ENCODE measurements around the gene COX5A.

The COX5A gene

DNA sequence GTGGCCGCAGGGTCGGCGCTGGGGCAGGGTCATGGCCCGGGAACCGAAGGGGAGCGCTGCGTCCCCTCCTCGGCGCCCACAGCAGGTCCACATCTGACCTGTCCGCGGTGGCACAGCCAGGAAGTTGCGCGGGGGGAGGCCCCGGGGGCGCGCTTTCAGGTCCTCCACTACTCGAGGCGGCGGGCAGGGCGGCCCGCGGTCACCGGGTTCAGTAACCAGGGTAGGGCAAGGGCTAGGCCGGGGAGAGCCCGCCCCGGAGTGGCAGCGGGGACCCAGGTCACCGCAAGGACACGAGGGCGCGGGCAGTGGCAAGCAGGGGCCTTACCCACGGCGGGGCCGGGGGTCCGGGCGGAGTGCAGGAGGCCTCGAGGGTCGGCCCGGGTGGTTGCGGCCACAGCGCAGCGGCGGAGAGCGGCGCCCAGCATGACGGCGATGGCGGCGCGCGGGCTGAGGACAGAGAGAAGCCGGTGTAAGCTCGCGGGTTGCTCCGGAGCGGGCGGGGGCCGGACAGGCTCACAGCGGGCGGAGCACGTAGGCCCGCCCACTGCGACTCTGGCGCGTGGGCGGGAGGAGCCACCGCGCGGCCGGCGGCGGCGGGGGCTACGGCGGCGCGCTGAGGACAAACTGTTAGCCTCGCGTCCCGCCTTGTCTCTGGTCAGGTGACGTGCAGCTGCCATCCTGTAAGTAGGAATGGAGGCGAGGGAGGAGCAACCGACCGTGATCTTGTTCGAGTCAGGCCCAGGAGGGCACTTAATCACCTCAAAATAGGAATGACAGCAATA, at the start of gene COX5A:
TSS of gene COX5A (minus strand) at position 484 of the 782 bp plus-strand sequence. CDS start at position 425, 59 bp downstream.
- DNase-seq (ENCODE audit: low spot score), result peak; percentile 95

DNA sequence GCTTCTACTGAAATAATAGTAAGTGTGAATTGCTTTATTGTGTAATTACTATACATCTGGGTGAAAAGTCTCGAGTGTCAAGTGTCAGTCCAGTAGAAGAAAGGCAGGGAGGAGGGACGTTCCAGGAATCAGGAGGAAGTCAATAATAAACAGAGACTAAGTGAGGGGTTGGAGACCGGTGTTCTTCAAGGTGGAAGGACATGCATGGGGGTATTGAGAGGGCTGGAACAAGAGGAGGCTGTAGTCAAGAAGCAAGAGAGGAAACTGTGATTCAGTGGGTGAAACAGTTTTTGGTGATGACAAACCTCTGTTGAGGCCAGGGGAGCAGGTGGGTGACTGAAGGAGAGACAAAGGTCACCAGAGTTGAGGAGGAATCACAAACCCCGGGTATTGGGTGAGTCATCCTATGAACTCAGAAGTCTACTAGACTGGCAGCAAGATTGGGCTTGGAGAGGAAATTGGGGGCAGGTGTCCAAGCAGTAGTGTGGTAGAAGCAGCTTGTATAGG, 45.9 kb upstream of the COX5A start:
- no peak for DNase-seq (ENCODE audit: low spot score)

DNA sequence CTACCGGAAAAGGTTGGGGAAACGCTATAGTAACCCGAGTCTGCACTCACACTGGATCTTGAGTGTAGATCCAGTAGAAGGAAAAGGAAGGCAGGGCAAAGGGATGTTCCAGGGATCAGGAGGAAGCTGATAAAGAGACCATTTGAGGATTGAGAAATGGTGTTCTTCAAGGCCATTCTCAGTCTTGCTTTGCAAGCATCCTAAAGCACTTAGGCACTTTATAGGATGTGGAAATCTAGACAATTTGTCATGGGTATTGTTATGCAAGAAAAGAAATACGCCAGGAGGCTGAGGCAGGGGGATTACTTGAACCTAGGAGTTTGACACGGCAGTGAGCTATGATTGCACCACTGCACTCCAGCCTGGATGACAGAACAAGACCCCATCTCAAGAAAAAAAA, 44.3 kb upstream of the COX5A start:
- DNase-seq (ENCODE audit: low spot score), result no peak

DNA sequence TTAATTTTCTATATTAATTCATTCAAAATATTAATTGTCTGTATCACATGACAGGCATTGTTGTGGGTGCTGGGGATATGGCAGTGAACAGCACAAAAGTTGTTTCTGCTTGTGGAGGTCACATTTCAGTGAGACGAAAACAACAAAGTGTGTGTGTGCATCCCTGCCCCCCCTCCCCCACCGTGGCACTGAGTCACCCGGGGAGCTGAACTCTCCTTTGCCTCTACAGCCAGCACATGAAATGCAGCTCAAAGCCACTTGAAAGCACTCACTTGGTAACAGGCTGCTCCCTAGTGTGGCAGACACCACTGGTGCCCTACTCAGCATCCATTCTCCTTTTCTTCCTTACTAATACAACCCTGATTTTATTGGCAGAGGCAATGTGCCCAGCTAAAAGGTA, 40.6 kb upstream of the COX5A start:
- DNase-seq (ENCODE audit: low spot score), result no peak

DNA sequence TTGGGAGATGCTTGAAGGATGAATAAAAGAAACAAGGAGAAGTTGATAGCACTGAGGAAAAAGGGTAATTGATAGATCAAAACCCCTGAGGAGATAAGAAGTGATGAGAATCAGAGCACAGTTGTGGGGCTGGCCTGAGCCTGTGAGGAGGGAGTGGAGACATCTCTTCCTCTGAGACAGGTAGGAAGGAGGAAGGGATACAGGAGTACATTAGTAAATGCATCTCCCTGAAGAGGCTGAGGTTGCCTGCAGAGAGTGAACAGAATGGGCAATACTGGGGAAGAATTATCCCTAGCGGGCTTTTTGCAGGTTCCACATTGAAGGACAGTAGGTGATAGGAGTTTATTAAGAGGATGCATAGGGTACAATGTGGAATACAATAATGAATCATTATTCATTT, 40.2 kb upstream of the COX5A start:
- DNase-seq (ENCODE audit: low spot score), result no peak

DNA sequence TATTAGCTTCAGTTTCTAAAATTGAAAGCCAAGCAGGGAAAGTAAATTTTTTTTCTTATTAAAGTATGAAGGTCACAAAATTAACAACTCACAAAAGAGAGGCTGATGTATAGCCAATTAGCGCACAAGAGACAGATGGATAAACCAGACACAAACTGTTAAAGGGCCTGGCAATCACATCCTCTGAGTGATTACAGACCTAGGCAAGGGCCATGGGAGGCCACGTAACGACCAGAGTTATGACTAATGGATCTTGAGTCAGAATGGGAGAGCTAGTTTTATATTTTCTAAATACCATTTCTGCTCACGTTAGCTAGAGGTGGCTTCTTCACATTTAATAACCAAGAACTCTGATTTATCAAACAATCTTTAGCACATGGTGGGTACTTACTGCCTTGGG, 39.7 kb upstream of the COX5A start:
- no peak for DNase-seq (ENCODE audit: low spot score)

DNA sequence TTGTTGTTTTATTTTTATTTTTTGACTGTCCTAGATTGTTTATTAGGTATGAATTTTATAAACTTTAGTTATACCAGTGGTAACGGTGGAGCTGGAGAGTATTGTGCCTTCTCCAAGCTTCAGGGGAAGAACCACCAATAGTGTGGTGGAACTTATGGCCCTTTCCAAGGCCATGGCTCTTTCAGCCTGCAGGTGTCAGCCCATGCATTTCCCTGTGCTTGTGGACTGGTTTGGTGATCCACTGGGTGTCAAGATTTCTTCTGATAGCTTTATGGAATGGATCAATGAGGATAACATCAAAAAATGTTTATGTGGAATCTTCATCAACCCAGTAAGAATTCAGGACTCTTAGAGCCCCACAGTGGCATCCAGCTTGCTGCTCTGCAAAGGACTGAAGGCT, 38.3 kb upstream of the COX5A start:
- no peak for DNase-seq (ENCODE audit: low spot score)

DNA sequence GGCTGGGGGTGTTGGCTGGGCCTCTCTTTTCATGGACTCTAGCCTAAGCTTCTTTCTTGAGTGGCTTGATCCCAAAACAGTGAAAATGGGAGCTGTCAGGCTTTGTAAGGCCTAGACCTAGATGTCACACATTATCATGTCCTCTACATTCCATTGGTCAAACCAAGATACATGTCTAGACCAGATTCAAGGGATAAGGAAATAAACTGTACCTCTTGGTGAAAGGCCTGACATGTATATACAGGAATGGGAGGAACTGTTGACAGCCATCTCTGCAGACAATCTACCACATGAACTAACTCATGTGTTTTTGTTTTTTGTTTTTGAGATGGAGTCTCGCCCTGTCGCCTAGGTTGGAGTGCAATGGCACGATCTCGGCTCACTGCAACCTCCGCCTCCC, 29.8 kb upstream of the COX5A start:
- no peak for DNase-seq (ENCODE audit: low spot score)

DNA sequence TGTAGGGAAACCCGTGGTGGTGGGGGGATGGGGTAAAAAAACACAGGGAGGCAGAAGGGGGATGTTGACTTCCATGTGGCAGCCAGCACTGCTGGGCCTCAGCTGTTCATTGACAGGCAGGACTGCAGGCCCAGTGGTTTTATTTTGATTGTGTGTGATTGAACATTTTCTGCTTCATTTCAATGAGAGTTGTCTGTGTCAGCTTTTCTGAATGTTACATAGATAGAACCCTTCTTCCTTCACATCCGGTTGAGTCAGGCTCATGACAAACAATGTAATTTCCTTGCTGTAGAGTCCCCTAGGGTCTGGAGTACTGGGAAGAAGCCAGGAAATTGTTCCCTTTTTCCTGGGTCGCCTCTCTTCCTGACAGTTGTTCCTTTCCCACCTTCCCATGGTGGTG, 26.9 kb upstream of the COX5A start:
- no peak for DNase-seq (ENCODE audit: low spot score)

DNA sequence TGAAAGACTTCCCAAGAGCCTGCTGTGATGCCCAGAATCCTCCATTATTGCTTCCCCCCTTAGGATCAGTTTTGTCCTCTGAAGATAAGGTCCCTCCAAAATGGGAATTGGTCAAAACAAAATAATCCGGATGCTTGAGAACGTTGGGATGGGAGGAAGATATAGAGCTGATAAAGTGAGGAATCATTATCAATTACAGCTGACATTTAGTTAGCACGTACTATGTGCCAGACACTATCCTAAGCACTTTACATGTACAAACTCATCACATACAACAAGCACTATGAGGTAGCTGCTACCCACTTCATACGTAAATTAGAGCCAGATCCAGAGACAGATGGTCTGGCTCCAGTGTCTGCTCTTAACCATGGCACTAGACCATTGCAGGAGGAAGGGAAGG, 25.3 kb upstream of the COX5A start:
- no peak for DNase-seq (ENCODE audit: low spot score)

DNA sequence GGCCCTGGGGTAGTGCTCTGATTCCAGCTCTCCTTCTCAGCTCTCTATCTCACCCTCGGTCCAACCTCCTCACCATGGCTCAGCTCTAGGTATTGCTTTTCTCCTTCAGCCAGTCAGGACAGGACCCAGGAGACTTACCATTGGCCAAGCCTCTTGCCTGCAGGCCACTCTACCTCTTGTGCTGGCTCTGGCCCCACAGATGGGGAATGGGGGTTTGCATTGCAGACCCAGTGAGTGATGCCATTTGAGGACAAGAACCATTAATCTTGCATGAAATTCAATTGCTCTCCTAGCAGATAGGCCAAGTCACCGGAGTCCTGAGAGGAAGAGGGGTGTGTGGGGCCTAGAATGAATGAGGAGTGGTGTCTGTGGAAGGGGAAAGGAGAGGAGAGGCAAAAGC, 24.8 kb upstream of the COX5A start:
- no peak for DNase-seq (ENCODE audit: low spot score)

DNA sequence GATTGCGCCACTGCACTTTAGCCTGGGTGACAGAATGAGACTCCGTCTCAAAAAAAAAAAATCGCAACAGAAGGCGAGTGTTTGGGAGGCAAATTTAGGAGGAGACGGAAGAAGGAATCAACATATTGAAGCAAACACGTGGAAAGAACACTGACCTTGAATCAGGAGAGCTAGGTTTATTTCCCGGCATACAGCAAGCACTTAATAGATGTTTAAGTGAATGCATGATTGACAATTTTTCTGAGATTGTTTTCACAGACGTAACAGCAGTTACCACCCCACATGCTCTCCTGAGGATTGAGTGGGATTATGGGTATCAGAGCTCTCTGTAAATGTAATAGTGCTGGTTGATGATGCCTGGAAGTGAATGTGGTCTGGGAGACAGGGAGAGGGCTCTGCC, 24.3 kb upstream of the COX5A start:
- DNase-seq (ENCODE audit: low spot score), result no peak

DNA sequence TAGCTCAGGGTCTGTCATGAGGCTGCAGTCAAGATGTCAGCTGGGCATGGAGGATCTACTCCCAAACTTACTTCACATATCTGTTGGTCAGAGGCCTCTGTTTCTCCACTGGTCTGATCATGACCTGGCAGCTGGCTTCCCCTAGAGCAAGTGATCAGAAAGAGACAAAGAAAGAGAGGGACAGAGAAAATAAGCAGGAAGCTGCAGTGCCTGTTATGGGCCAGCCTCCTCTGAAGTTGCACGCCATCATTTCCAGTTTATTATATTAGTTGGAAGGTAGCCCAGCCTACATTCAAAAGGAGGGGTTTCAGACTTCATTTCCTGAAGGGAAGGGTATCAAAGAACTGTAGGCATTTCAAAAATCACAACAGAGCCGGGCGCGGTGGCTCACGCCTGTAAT, 23.7 kb upstream of the COX5A start:
- no peak for DNase-seq (ENCODE audit: low spot score)

DNA sequence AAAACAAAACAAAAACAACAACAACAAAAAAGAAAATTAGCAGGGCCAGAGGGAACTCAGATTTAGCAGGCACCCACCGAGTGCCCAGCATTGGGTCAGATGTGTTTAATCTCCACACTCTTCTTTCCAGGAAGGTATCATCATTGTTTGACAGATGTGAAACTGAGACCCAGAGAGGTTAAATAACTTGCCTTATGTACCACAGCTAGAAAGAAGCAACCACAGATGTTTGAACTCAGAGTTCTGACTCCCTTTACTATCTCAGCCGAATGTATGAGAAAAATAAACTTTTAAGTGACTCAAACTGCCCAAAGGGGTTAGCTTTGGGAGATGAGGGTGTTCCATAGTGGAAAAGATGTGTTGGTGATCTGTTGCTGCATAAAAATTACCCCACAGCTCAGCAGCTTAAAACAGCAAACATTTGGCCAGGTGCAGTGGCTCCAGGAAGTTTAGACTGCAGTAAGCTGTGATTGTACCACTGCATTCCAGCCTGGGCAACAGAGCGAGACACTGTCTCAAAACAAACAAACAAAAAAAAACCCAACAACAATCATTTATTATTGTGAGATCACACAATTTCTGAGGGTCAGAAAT, 23.2 kb upstream of the COX5A start:
- no peak for DNase-seq (ENCODE audit: low spot score)

DNA sequence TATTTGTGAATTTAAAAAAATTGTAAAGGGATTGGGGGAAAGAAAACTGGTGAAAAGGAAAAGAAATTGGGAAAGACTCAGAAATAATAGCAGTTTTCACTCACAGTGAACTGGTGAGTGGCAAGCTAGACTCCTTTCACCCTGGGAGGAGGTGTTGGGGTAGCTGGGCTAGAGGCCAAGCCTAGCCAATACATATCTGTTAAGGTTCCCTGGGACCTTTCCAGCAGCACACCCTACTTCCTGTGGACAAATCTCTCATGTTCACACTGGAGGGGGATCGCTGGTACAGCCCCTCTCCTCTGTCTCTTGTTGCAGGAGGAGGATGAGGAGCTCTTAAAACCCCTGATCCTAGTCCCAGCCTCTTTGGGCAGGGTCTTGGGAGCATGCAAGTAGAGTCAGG, 22.4 kb upstream of the COX5A start:
- DNase-seq (ENCODE audit: low spot score), result no peak

DNA sequence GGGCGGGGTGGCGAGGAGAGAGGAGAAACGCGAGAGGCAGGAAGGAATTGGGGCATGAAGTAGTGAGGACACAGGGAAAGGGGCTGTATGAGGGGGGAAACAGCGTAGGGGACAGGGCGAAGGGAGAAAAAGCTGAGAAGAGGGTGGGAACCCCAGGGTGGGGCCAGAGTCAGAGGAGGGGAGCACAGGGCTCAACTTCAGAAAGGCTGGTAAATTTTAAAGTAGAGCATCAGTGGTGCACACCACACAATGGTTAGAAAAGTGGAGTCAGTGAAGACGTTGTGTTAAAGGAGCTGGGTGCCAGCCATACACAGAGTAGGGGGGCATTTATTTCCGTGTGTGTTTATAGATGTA, 21.7 kb upstream of the COX5A start:
- DNase-seq (ENCODE audit: low spot score), result no peak

DNA sequence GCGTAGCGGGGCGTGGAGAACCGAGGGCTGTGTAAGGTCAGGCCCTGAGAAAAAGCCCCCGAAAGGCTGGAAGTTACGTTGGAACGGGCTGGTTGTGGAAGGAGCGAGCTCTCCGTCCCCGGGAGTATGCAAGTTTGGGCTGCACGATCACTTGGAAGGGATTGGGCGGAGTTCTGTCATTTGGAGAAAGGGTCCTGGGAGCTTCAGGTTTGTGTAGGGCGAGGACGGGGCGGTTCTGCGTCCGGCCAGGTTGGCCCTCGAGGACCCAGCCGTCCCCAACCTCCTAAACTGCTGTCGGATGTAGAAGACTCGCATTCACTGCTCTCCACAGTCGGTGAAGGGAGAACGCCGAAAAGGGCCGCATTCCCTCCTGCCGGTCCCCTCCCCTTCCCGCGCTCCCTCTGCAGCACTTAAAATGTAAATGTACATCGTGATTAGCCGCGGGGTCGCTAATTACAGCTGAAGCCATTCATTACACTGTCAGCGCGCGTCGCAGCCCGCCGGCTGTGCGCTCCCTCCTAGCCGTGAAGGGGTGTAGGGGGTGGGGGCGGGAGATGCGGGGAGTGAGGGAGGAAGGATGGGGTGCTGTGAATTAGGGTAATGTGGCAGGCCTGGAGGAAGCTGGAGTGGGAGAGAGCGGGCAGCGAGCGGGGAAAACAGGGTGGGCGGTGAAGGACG, 21.2 kb upstream of the COX5A start:
- no peak for DNase-seq (ENCODE audit: low spot score)

DNA sequence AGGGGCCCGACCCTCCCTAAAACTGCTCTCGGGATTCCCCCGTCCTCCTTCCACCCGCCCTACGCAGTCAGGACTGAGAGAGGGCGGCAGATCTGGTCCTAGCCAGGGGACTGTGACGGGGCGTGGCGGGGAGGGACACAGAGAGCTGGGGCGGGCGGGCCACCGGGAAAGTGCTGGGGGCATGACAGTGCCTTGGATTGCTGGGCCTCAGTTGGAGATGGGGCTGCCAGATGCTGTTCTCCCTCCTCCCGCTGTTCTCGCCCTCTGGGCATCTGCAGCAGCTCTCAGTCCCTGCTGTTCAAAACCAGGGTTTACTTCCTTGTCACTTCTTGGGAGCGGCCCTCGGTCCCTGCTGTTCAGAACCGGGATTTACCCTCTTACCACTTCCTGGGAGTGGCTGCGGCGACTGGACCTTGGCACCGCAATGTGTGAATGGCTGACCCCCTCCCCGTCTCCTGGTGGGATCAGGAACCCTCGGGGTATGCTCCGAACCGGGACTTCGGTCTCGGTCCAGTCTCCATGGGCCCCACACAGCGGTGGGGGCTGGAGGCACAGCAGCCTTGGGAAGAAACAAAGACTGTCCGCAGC, 20.5 kb upstream of the COX5A start:
- DNase-seq (ENCODE audit: low spot score), result no peak

DNA sequence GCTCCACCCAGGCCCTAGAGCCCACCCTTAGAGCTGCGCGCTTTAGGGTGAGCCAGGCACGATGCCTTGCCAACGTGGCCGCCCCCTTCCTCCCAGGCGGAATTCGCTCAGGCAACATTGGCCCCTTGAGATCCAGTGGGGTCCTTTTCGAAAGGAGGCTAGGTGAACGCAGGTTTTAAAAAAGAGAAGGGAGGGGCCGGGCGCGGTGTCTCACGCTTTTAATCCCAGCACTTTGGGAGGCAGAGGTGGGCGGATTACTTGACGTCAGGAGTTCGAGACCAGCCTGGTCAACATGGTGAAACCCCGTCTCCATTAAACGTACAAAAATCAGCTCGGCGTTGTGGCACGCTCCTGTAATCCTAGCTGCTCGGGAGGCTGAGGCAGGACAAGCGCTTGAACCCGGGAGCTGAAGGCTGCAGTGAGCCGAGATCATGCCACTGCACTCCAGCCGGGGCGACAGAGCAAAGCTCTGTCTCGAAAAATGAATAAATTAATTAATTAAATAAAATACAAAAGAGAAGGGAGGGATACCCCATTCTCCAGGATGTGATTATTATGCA, 19.7 kb upstream of the COX5A start:
- DNase-seq (ENCODE audit: low spot score), result no peak

DNA sequence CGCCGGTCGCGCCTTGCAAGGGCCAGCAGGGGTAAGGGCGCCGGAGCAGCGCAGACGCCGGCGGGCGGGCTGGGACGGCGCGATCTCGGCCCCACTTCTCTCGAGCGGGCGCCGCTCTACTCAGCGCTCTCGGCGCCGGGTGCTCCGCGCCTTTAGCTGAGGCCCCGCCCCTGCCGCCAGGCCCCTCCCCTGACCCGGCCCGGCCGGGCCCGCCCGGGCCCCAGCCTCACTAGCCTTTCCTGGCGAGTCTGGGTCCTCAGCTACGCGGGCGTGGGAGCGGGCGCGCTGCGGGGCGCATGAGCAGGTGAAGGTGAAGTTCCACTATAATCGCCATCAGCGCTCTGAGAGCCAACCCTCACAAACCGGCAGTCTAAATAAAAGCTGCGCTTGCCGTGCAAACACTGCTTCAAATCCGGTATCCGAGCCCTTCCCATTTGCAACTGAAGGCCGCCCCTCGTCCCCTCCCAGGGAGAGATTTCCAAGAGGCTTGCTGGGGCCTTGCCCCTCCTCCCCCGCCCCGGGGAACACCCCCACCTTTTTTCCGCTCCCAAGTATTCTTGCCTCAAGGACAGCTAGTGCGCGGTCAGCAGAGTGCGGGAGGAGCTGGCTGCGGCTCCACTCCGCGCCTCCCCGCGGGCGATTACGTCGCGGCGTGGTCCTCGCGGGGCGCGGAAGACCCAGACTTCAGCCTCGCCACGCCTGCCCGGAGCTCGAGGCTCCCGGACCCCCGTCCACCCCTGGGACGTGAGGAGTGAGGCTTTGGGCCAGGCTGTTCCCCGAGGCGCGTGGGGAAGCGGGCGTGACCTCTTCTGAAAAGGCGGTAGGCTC, 19.0 kb upstream of the COX5A start, which contains the start of gene RPP25:
TSS of gene RPP25 (minus strand) at position 125 of the 828 bp plus-strand sequence. CDS start 189 bp downstream, outside the sequence.
- peak; percentile 56 for DNase-seq (ENCODE audit: low spot score)
